ENCODE results near the gene AP2A2.

AP2A2 gene

GRCh38 chr11:893008-893654, 32.5 kb upstream of the AP2A2 start:
- TF ChIP-seq CTCF (conservative IDR thresholded peaks at IDR 0.05; ENCODE audit: low read depth, low read length): no peak
- no peak for DNase-seq (ENCODE audit: low read depth)
- H3K4me3 ChIP-seq (ENCODE audit: low read length): no peak overlapping the region

GRCh38 chr11:894575-895201, 31.0 kb upstream of the AP2A2 start:
- peak; percentile 27 for TF ChIP-seq CTCF (conservative IDR thresholded peaks at IDR 0.05; ENCODE audit: low read depth, low read length)
- no peak for DNase-seq (ENCODE audit: low read depth)
- H3K4me3 ChIP-seq (ENCODE audit: low read length): no peak overlapping the region

- H3K4me3 ChIP-seq (ENCODE audit: low read length): no peak overlapping the region
- no peak for DNase-seq (ENCODE audit: low read depth)
- TF ChIP-seq CTCF (conservative IDR thresholded peaks at IDR 0.05; ENCODE audit: low read depth, low read length): no peak
These were observed 30.1 kb upstream of the AP2A2 start for GRCh38 chr11:895331-896110.

- DNase-seq (ENCODE audit: low read depth): no peak
- no peak overlapping the region for H3K4me3 ChIP-seq (ENCODE audit: low read length)
- TF ChIP-seq CTCF (conservative IDR thresholded peaks at IDR 0.05; ENCODE audit: low read depth, low read length): no peak
These were observed 28.2 kb upstream of the AP2A2 start for GRCh38 chr11:897253-898142.

- DNase-seq (ENCODE audit: low read depth): no peak
- H3K4me3 ChIP-seq (ENCODE audit: low read length): no peak overlapping the region
- TF ChIP-seq CTCF (conservative IDR thresholded peaks at IDR 0.05; ENCODE audit: low read depth, low read length): peak; percentile 66
These were observed 27.5 kb upstream of the AP2A2 start for GRCh38 chr11:898143-898511.

GRCh38 chr11:898540-899190, 27.0 kb upstream of the AP2A2 start:
- no peak overlapping the region for H3K4me3 ChIP-seq (ENCODE audit: low read length)
- DNase-seq (ENCODE audit: low read depth): no peak
- TF ChIP-seq CTCF (conservative IDR thresholded peaks at IDR 0.05; ENCODE audit: low read depth, low read length): peak; percentile 54

Data from retinal pigment epithelial cell (primary cell).